Measurements from ENCODE around the gene MSH5. TPM values are rescaled to one million over a fixed set of nuclear protein-coding genes. Genes with fewer than 3 reads are reported as not detected.

The MSH5 gene
- total RNA-seq, 1 experiment from 2014 or later, result 38.1 TPM

- no peak overlapping the region for H3K4me3 ChIP-seq (ENCODE audit: low read depth in 2 of 2, low read length in 2 of 2)
- peaks cover 20% of the 10 kb centered on the region for H3K4me1 ChIP-seq (ENCODE audit: control insufficient read depth, insufficient read depth, low read length)
- no peak for TF ChIP-seq POLR2AphosphoS5 (IDR thresholded peaks at IDR 0.05; ENCODE audit: low read depth, low read length)
- TF ChIP-seq REST (IDR thresholded peaks at IDR 0.05; ENCODE audit: insufficient read depth in 1 of 2, low read depth in 2 of 2, low read length in 1 of 2), result no peak
- TF ChIP-seq TCF7L2 (IDR thresholded peaks at IDR 0.05; ENCODE audit: low read depth, low read length), result no peak
- TF ChIP-seq SIN3A (IDR thresholded peaks at IDR 0.05; ENCODE audit: borderline replicate concordance, insufficient read depth, low read depth, low read length), result no peak
- TF ChIP-seq CTCF (IDR thresholded peaks at IDR 0.05), result no peak
- in situ Hi-C loops (cut with HindIII; ENCODE audit: low pct_unique_long_range_greater_than_20kb, low sequenced_read_pairs), result no loop called here
- no peaks in the 10 kb centered on the region for H3K27me3 ChIP-seq (ENCODE audit: control insufficient read depth, insufficient read depth, low read length)
- POLR2A ChIA-PET, result no interaction called here
- CTCF ChIA-PET, result interaction anchor here (0.6 to 1.4 kb wide), 2 partner anchors 19 to 34 kb away, joined by 6 read pairs; partner anchors contain the start of gene LSM2
- H3K27ac ChIP-seq (ENCODE audit: low read length), result no peak overlapping the region
- BruUV-seq (replicated peaks), result no TSS peak
- DNase-seq (ENCODE audit: low read depth, low spot score) (no peak), ATAC-seq (no peak)
- no peaks in the 10 kb centered on the region for H3K9me3 ChIP-seq (ENCODE audit: control insufficient read depth, insufficient read depth, low read depth, low read length)
- H3K36me3 ChIP-seq (ENCODE audit: control insufficient read depth, insufficient read depth, low read length), result no peaks in the 10 kb centered on the region
- intact Hi-C loops (cut with micrococcal nuclease; ENCODE audit: unreplicated experiment), result loop anchor here (5.0 to 10.0 kb wide), 2 partner anchors 53 to 90 kb away; partner anchors contain the start of genes HSPA1B and LY6G5C
These were observed 32.2 kb downstream of the MSH5 start for GRCh38 chr6:31771992-31772358.

DNA sequence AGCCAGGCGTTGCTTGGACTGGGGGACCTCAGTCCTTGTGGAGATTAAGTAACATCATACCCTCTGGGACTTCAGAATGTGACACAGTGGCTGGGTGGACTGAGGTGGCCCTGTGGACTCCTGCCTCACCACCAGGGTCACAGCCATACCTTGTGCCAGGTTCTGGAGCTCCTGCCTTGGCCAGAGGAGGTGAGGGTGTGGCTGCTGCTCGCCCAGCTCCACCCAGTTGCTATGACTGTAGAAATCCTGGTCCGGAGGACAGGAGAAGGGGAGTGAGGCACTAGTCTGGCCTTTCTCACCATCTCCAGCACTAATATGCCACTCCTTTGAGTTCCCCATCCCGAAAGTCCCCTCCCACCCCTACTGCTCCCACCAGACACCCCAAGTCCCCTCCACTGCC, 35.4 kb downstream of the MSH5 start:
- peaks cover 31% of the 10 kb centered on the region for H3K4me1 ChIP-seq (ENCODE audit: control insufficient read depth, insufficient read depth, low read length)
- DNase-seq (ENCODE audit: low read depth, low spot score) (no peak), ATAC-seq (peak; percentile 28; the same call in 1 of the 2 replicates)
- BruUV-seq (replicated peaks), result no TSS peak
- H3K27ac ChIP-seq (ENCODE audit: low read length), result peak overlapping the region; percentile 42
- H3K27me3 ChIP-seq (ENCODE audit: control insufficient read depth, insufficient read depth, low read length), result no peaks in the 10 kb centered on the region
- no peak overlapping the region for H3K4me3 ChIP-seq (ENCODE audit: low read depth in 2 of 2, low read length in 2 of 2)
- H3K36me3 ChIP-seq (ENCODE audit: control insufficient read depth, insufficient read depth, low read length), result no peaks in the 10 kb centered on the region
- TF ChIP-seq REST (IDR thresholded peaks at IDR 0.05; ENCODE audit: insufficient read depth in 1 of 2, low read depth in 2 of 2, low read length in 1 of 2) (no peak), TCF7L2 (IDR thresholded peaks at IDR 0.05; ENCODE audit: low read depth, low read length) (no peak), CTCF (IDR thresholded peaks at IDR 0.05) (no peak), SIN3A (IDR thresholded peaks at IDR 0.05; ENCODE audit: borderline replicate concordance, insufficient read depth, low read depth, low read length) (no peak)
- in situ Hi-C loops (cut with HindIII; ENCODE audit: low pct_unique_long_range_greater_than_20kb, low sequenced_read_pairs) (no loop called here), intact Hi-C loops (cut with micrococcal nuclease; ENCODE audit: unreplicated experiment) (loop anchor here (10.0 kb wide), 1 partner anchor 50 kb away; the partner anchor contains the start of gene HSPA1B)
- H3K9me3 ChIP-seq (ENCODE audit: control insufficient read depth, insufficient read depth, low read depth, low read length), result no peaks in the 10 kb centered on the region
- ChIA-PET CTCF (interaction anchor here (0.6 to 1.2 kb wide), 3 partner anchors 16 to 192 kb away, joined by 3 to 7 read pairs (median 5); no protein-coding TSS in a partner anchor), POLR2A (interaction anchor here (0.5 to 0.7 kb wide), 4 partner anchors 60 to 1543 kb away, joined by 3 to 8 read pairs (median 4); partner anchors contain the start of gene DXO)

Measured in Panc1 (cell line).